ENCODE data around the gene PDCL3.

- TF ChIP-seq, protein P1, sequence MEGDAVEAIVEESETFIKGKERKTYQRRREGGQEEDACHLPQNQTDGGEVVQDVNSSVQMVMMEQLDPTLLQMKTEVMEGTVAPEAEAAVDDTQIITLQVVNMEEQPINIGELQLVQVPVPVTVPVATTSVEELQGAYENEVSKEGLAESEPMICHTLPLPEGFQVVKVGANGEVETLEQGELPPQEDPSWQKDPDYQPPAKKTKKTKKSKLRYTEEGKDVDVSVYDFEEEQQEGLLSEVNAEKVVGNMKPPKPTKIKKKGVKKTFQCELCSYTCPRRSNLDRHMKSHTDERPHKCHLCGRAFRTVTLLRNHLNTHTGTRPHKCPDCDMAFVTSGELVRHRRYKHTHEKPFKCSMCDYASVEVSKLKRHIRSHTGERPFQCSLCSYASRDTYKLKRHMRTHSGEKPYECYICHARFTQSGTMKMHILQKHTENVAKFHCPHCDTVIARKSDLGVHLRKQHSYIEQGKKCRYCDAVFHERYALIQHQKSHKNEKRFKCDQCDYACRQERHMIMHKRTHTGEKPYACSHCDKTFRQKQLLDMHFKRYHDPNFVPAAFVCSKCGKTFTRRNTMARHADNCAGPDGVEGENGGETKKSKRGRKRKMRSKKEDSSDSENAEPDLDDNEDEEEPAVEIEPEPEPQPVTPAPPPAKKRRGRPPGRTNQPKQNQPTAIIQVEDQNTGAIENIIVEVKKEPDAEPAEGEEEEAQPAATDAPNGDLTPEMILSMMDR (IDR thresholded peaks at IDR 0.05) = no peak
- no peak for TF ChIP-seq POLR2A (IDR thresholded peaks at IDR 0.05)
- TF ChIP-seq EP300 (IDR thresholded peaks at IDR 0.05) = no peak
- no peak for TF ChIP-seq POLR2AphosphoS5 (IDR thresholded peaks at IDR 0.05)
Observed at GRCh38 chr2:100588071-100588786, 25.4 kb downstream of the PDCL3 start.
